ENCODE measurements around the gene RBMS1. TPM values are rescaled to one million over a fixed set of nuclear protein-coding genes. Genes with fewer than 3 reads are reported as not detected.

Gene RBMS1
- total RNA-seq, 3 donors from 2014 or later, result 81.3 to 96.2 (median 92.1) TPM

DNA sequence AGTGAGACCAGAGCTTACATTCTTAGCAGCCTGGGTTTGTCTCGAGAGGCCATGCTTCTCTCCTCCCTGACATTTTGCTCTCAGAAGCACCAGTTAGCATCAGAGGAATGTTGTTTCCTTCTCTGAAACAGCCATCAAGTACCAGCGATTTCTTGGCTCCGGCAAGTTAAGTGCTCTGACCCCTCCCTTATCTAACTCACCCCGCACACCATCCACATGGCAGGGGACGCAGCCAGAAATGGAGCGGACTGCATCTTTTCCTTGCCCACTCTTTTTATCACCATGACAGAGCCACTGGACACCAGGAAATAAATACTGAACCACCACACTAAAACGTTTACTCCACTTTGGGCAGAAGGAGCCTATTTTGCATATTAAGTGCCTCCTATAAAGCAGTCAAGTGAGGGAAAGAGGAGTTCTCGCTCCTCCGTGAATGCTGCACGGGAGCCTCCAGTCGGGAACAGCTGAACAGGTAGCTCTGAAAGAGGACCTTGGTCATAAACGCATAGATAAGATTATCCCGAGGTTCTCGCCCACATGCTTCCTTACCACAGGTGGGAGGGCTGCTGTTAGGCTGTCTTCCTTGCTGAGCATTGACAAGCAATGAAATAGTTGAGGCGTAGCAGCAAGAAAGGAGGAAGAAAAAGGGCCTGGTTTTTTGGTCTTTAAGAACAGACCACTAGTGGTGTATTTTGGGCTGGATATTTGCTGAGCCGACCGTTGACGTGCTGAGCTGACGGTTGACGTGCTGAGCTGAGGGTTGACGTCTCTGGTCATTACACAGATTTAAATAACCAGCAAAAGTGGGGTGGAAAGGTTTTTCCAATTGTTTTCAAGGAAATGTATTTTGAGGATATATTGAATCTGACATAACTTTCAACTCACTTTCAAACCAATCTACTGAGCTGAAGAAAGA lies 222.2 kb downstream of the RBMS1 start:
- intact Hi-C loops (cut with DNase I; ENCODE audit: low total_unique reads), result no loop called here
- no peaks in the 10 kb centered on the region for H3K27me3 ChIP-seq
- H3K36me3 ChIP-seq, result no peaks in the 10 kb centered on the region
- TF ChIP-seq POLR2AphosphoS5 (IDR thresholded peaks at IDR 0.05) (no peak), POLR2A (IDR thresholded peaks at IDR 0.05) (no peak)
- TF ChIP-seq, protein P1, sequence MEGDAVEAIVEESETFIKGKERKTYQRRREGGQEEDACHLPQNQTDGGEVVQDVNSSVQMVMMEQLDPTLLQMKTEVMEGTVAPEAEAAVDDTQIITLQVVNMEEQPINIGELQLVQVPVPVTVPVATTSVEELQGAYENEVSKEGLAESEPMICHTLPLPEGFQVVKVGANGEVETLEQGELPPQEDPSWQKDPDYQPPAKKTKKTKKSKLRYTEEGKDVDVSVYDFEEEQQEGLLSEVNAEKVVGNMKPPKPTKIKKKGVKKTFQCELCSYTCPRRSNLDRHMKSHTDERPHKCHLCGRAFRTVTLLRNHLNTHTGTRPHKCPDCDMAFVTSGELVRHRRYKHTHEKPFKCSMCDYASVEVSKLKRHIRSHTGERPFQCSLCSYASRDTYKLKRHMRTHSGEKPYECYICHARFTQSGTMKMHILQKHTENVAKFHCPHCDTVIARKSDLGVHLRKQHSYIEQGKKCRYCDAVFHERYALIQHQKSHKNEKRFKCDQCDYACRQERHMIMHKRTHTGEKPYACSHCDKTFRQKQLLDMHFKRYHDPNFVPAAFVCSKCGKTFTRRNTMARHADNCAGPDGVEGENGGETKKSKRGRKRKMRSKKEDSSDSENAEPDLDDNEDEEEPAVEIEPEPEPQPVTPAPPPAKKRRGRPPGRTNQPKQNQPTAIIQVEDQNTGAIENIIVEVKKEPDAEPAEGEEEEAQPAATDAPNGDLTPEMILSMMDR (IDR thresholded peaks at IDR 0.05), result no peak
- peak overlapping the region; percentile 96 to 97 for H3K27ac ChIP-seq
- H3K4me1 ChIP-seq, result no peaks in the 10 kb centered on the region
- H3K4me3 ChIP-seq, result peak overlapping the region in 1 of 3 donors; percentile 40
- H3K9me3 ChIP-seq, result no peaks in the 10 kb centered on the region
- DNase-seq (ENCODE audit: low spot score in 2 of 2), result no peak

DNA sequence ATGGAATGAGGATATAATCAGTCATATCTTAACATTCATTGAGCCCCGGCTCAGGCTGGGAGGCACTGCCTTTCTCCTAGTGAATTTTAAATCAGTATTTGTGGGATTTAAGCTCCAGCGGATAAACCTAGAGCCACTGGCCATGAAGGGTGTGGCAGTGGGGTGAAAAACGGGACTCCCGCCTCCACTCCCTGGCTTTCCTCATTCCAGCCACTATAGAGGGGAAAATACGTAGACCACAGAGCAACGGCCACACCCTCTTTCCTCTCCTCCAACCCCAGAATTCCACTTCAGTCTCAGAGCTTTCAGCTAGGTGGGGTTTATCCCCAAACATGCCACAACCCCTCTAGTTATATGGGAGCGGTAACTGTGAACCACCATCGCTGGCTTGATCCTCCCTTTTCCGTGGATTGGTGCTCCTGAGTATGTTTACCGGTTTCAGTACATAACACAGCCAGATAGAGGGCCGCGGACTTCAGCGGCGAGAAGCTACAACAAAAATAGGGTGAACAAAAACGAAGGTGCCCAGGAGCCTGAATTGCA lies 223.0 kb downstream of the RBMS1 start:
- intact Hi-C loops (cut with DNase I; ENCODE audit: low total_unique reads), result no loop called here
- TF ChIP-seq POLR2A (IDR thresholded peaks at IDR 0.05), result no peak
- TF ChIP-seq POLR2AphosphoS5 (IDR thresholded peaks at IDR 0.05), result no peak
- TF ChIP-seq, protein P1 (IDR thresholded peaks at IDR 0.05), result no peak
- Histone ChIP-seq H3K4me3 (peak overlapping the region; percentile 40 to 69 (median 57)), H3K27me3 (no peaks in the 10 kb centered on the region), H3K4me1 (no peaks in the 10 kb centered on the region), H3K36me3 (no peaks in the 10 kb centered on the region), H3K9me3 (no peaks in the 10 kb centered on the region), H3K27ac (peak overlapping the region; percentile 96 to 97)
- no peak for DNase-seq (ENCODE audit: low spot score in 2 of 2)

DNA sequence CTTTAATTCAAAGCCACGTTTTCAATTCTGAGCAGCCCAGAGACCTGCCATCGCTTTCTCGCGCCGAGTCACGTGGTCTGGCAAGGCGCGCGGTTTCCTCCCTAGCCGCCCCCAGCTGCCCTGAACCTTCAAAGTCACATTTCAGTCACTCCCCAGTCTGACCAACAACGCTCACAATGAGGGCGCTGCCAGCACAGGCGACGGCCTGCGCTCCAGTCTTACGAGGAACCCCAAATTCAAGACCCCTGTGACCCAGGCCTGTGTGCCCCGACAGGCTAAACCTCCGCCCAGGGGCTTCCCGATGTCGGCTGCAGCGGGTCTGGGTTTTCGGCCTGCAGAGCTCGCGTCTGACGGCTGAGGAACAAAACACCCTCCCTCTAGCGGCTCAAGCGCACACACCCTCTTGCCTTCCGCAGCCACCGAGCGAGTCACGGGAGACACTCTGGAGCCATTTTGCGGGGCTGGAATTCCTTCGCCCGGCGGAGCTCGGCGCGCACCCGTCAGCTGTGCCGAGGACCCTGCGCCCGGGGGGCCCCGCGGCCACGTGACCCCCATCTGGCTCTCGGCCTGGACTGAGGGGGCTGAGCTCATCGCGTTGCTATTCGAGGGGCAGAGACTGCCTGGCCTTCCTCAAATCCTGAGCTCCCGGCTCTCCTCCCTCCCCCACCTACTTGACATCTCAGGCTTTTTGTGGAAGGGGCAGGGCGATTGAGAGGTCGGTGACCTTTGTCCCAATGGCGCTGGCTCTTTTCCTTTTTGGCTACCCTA lies 223.6 kb downstream of the RBMS1 start:
- DNase-seq (ENCODE audit: low spot score in 2 of 2), result peak; percentile 80 to 83
- Histone ChIP-seq H3K4me3 (peak overlapping the region; percentile 40 to 69 (median 57)), H3K9me3 (no peaks in the 10 kb centered on the region), H3K27ac (peak overlapping the region; percentile 96 to 97), H3K36me3 (no peaks in the 10 kb centered on the region), H3K4me1 (no peaks in the 10 kb centered on the region), H3K27me3 (no peaks in the 10 kb centered on the region)
- TF ChIP-seq POLR2AphosphoS5 (IDR thresholded peaks at IDR 0.05), result peak; percentile 76 to 92 (median 78)
- no peak for TF ChIP-seq POLR2A (IDR thresholded peaks at IDR 0.05)
- TF ChIP-seq, protein P1 (IDR thresholded peaks at IDR 0.05), result peak; percentile 47 to 87 (median 80)
- intact Hi-C loops (cut with DNase I; ENCODE audit: low total_unique reads), result no loop called here

DNA sequence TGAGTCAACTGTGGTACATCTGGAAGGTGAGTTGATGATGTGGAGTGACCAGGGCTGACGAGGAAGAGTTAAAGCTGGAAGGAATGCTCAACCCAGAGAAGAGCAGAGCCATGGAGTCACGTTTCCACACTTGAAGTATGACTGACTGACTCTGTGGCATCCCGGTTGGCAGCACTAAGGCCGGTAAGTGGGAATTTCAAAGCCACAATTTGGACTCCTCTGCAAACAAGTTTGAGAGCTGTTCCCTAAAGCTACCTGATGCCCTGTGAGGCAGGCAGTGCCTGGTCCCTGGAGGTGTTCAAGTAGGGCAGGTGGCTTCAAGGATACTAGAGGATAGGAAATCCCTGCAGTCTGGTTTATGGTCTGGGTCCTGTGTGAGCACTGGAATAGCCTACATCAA lies 224.2 kb downstream of the RBMS1 start:
- no peaks in the 10 kb centered on the region for H3K36me3 ChIP-seq
- H3K4me1 ChIP-seq, result no peaks in the 10 kb centered on the region
- intact Hi-C loops (cut with DNase I; ENCODE audit: low total_unique reads), result no loop called here
- H3K9me3 ChIP-seq, result no peaks in the 10 kb centered on the region
- TF ChIP-seq POLR2A (IDR thresholded peaks at IDR 0.05) (no peak), POLR2AphosphoS5 (IDR thresholded peaks at IDR 0.05) (no peak)
- TF ChIP-seq, protein P1 (IDR thresholded peaks at IDR 0.05), result no peak
- peak overlapping the region; percentile 96 to 97 for H3K27ac ChIP-seq
- H3K27me3 ChIP-seq, result no peaks in the 10 kb centered on the region
- no peak for DNase-seq (ENCODE audit: low spot score in 2 of 2)
- peak overlapping the region; percentile 40 to 69 (median 57) for H3K4me3 ChIP-seq

Measured in breast epithelium (tissue), 4 donors.